Natural killer cell (primary cell): Measurements from ENCODE around the gene TMED4. TPM values are rescaled to one million over a fixed set of nuclear protein-coding genes. Genes with fewer than 3 reads are reported as not detected.
A peak's percentile ranks its signal among the peaks of the same experiment; 100 is the strongest.

ENCODE experiments used
- ATAC-seq, 3 donors: fragments of 150-1000 bp in 2 of 3; fragments of 200-7000 bp in 1 of 3; cut with Tn5 transposase; 1 replicate in 1 of 3; 2 replicates in 2 of 3; pipeline ENCODE4 v1.10.0; 2021; ENCODE audit warnings: mild to moderate bottlenecking in 2 of 3, moderate library complexity in 2 of 3
- DNase-seq, 2 donors: peaks; one replicate each; pipeline versions ENCODE4 v3.0.0 to v3.0.0-alpha.2; 2013 to 2021; ENCODE audit warnings: mixed read lengths in 1 of 2
- H3K27ac ChIP-seq: one replicate; pipeline ENCODE4 v1.5.1; 2013; ENCODE audit warnings: mild to moderate bottlenecking, low read length
- H3K27me3 ChIP-seq: one replicate; pipeline ENCODE4 v1.6.1; 2013; ENCODE audit warnings: low read length; ENCODE audit not compliant: control insufficient read depth, insufficient read depth
- H3K36me3 ChIP-seq: one replicate; pipeline ENCODE4 v1.6.1; 2013; ENCODE audit warnings: low read length; ENCODE audit not compliant: control insufficient read depth, insufficient read depth
- H3K4me1 ChIP-seq: one replicate; pipeline ENCODE4 v1.6.1; 2013; ENCODE audit warnings: low read length; ENCODE audit not compliant: control insufficient read depth, insufficient read depth
- H3K4me3 ChIP-seq: one replicate; pipeline ENCODE4 v1.5.1; 2013; ENCODE audit warnings: low read length
- H3K9me3 ChIP-seq: one replicate; pipeline ENCODE4 v1.6.1; 2013; ENCODE audit warnings: low read length; ENCODE audit not compliant: control insufficient read depth, insufficient read depth
- H3K27ac Mint-ChIP-seq, 2 donors: one replicate each; pipeline ENCODE4 v1.8.0; 2022; ENCODE audit warnings: mild to moderate bottlenecking in 2 of 2, mixed read lengths in 2 of 2, moderate library complexity in 1 of 2
- H3K27me3 Mint-ChIP-seq, 2 donors: one replicate each; pipeline ENCODE4 v1.8.0; 2022; ENCODE audit warnings: low read depth in 2 of 2, mixed read lengths in 2 of 2
- H3K36me3 Mint-ChIP-seq: one replicate; pipeline ENCODE4 v1.8.0; 2022; ENCODE audit warnings: mixed read lengths
- H3K4me1 Mint-ChIP-seq, 2 donors: one replicate each; pipeline ENCODE4 v1.8.0; 2022; ENCODE audit warnings: mixed read lengths in 2 of 2
- H3K4me3 Mint-ChIP-seq: one replicate; pipeline ENCODE4 v1.8.0; 2022; ENCODE audit warnings: mild to moderate bottlenecking, moderate library complexity, mixed read lengths
- H3K9me3 Mint-ChIP-seq, 2 donors: one replicate each; pipeline ENCODE4 v1.8.0; 2022; ENCODE audit warnings: mixed read lengths in 2 of 2
- CTCF ChIP-seq: fragments of 200-600 bp; IDR thresholded peaks from one replicate; pipeline ENCODE4 v1.8.0; 2022; ENCODE audit warnings: antibody characterized with exemption
- WGBS: methylation state at CpG from one replicate; pipeline ENCODE4 v1.1.7; 2013; ENCODE audit warnings: missing lambda C conversion rate; ENCODE audit not compliant: insufficient coverage; 5-methylcytosine and 5-hydroxymethylcytosine counted together
- intact Hi-C: fragments of 100-400 bp; cut with micrococcal nuclease; formaldehyde crosslinking; loops from one replicate; pipeline ENCODE4 v1.14.2; 2022
- total RNA-seq, 4 donors: library from RNA; stranded (reverse); fragments of 120-200 nt in 1 of 4; gene quantifications; one replicate each; pipeline versions ENCODE4 v1.2.3 to v1.2.4, GENCODE V29; 2013 to 2022

The TMED4 gene
- total RNA-seq, 3 donors from 2014 or later (not counting 1 experiment from before 2014, with no cell fraction given) = 93.1 to 101 (median 94.1) TPM

- H3K36me3 ChIP-seq = peaks cover 52% of the 10 kb centered on the region
- Mint-ChIP-seq H3K4me3 (peak overlapping the region; percentile 96), H3K4me1 (peaks cover 31 to 36% of the 10 kb centered on the region in 2 donors), H3K36me3 (no peaks in the 10 kb centered on the region), H3K27ac (peak overlapping the region; percentile 98 to 100), H3K9me3 (no peaks in the 10 kb centered on the region), H3K27me3 (no peaks in the 10 kb centered on the region)
- intact Hi-C loops = no loop called here
- no peak for TF ChIP-seq CTCF
- H3K4me1 ChIP-seq = peaks cover 22% of the 10 kb centered on the region
- 75% methylated on average over 5 of the region's 5 CpGs for WGBS
- no peaks in the 10 kb centered on the region for H3K9me3 ChIP-seq
- H3K27ac ChIP-seq = no peak overlapping the region
- no peak for ATAC-seq
- no peak for DNase-seq
- no peaks in the 10 kb centered on the region for H3K27me3 ChIP-seq
- H3K4me3 ChIP-seq = peak overlapping the region; percentile 76
These were observed 9.3 kb downstream of the TMED4 start for GRCh38 chr7:44572771-44573170.

GRCh38 chr7:44569959-44570358, 12.1 kb downstream of the TMED4 start:
- 97% methylated on average over 9 of the region's 9 CpGs for whole genome bisulfite sequencing
- Histone ChIP-seq H3K9me3 (no peaks in the 10 kb centered on the region), H3K27ac (no peak overlapping the region), H3K4me1 (peaks cover 24% of the 10 kb centered on the region), H3K4me3 (no peak overlapping the region), H3K27me3 (no peaks in the 10 kb centered on the region), H3K36me3 (peaks cover 73% of the 10 kb centered on the region)
- no peaks in the 10 kb centered on the region for H3K36me3 Mint-ChIP-seq
- intact Hi-C loops = no loop called here
- peaks cover 40% of the 10 kb centered on the region in 2 donors for H3K4me1 Mint-ChIP-seq
- no peaks in the 10 kb centered on the region for H3K9me3 Mint-ChIP-seq
- DNase-seq (no peak), ATAC-seq (no peak)
- TF ChIP-seq CTCF = no peak
- no peak overlapping the region for H3K4me3 Mint-ChIP-seq
- H3K27ac Mint-ChIP-seq = no peak overlapping the region
- no peaks in the 10 kb centered on the region for H3K27me3 Mint-ChIP-seq

DNA sequence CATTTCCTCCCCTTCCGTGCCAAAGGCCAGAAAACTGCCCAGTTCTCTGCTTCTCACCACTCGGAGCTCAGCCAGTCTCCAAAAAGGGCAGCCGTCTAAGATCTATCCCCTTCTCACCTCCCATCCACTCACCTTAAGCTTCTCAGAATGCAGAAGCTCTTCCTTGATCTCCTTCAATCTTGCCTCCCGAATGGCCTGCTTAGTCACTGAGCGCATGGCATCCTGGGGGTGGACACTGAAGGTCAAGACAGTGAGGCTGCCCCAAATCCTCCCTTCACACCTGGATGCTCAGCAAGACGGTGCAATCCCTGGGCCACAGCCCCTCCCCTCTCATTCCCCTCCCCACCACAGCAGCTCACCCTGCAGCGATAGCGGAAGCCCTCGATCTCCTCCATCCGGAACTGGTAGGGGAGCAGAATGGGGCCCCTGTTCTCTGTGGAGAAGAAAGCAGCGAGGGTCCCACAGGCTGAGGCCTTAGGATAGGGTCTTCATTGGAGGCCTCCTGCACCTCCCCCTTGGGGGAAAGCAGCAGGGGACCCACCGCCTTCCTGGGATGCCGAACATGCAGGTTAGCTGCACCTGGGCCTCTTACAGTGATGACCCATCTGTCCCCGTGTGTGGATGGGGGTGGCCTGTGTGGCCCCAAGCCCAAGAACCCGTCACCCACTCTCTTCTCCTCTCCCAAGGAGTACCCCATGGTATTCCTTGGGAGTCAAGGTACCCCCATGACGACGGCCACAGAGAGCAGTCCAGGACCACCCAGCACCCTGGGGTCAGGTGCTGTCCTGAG, 13.1 kb downstream of the TMED4 start:
- peaks cover 15% of the 10 kb centered on the region for H3K4me1 ChIP-seq
- H3K9me3 ChIP-seq = no peaks in the 10 kb centered on the region
- Mint-ChIP-seq H3K4me1 (peaks cover 30% of the 10 kb centered on the region in 2 donors), H3K9me3 (no peaks in the 10 kb centered on the region), H3K36me3 (no peaks in the 10 kb centered on the region), H3K27me3 (no peaks in the 10 kb centered on the region), H3K4me3 (no peak overlapping the region), H3K27ac (peak overlapping the region in 1 of 2 donors; percentile 47)
- intact Hi-C loops = no loop called here
- WGBS = 99% methylated on average over 17 of the region's 17 CpGs
- no peaks in the 10 kb centered on the region for H3K27me3 ChIP-seq
- H3K36me3 ChIP-seq = peaks cover 81% of the 10 kb centered on the region
- no peak overlapping the region for H3K27ac ChIP-seq
- no peak for DNase-seq
- no peak for TF ChIP-seq CTCF
- H3K4me3 ChIP-seq = no peak overlapping the region
- no peak for ATAC-seq

GRCh38 chr7:44567884-44568283, 14.1 kb downstream of the TMED4 start:
- 95% methylated on average over 6 of the region's 6 CpGs for WGBS
- no peak for ATAC-seq
- intact Hi-C loops = no loop called here
- Mint-ChIP-seq H3K27me3 (no peaks in the 10 kb centered on the region), H3K27ac (peak overlapping the region in 1 of 2 donors; percentile 59), H3K4me3 (no peak overlapping the region), H3K9me3 (no peaks in the 10 kb centered on the region), H3K36me3 (no peaks in the 10 kb centered on the region), H3K4me1 (peaks cover 19 to 20% of the 10 kb centered on the region in 2 donors)
- H3K4me3 ChIP-seq = no peak overlapping the region
- no peak overlapping the region for H3K27ac ChIP-seq
- peaks cover 83% of the 10 kb centered on the region for H3K36me3 ChIP-seq
- no peak for TF ChIP-seq CTCF
- no peaks in the 10 kb centered on the region for H3K9me3 ChIP-seq
- H3K27me3 ChIP-seq = no peaks in the 10 kb centered on the region
- DNase-seq = no peak
- peaks cover 7% of the 10 kb centered on the region for H3K4me1 ChIP-seq
